ENCODE data around the gene GPR137.
A peak's percentile ranks its signal among the peaks of the same experiment; 100 is the strongest.

Gene GPR137

DNA sequence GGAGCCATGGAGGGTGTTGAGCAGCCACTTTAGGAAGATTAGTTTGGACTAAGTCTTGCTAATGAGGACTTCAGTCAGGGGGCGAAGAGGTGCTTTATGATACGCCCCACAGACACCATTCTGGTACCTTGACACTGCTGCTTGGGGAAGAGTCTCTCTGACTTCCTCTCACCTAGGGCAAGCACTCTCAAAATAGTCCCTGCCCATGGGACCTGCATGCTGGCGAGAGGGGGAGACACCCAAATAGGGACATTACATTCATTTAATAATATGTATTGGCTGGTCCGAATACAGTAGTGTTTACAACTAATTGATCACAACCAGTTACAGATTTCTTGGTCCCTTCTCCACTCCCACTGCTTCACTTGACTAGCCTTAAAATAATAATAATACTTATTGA, 10.1 kb downstream of the GPR137 start:
- TF ChIP-seq, protein P1, sequence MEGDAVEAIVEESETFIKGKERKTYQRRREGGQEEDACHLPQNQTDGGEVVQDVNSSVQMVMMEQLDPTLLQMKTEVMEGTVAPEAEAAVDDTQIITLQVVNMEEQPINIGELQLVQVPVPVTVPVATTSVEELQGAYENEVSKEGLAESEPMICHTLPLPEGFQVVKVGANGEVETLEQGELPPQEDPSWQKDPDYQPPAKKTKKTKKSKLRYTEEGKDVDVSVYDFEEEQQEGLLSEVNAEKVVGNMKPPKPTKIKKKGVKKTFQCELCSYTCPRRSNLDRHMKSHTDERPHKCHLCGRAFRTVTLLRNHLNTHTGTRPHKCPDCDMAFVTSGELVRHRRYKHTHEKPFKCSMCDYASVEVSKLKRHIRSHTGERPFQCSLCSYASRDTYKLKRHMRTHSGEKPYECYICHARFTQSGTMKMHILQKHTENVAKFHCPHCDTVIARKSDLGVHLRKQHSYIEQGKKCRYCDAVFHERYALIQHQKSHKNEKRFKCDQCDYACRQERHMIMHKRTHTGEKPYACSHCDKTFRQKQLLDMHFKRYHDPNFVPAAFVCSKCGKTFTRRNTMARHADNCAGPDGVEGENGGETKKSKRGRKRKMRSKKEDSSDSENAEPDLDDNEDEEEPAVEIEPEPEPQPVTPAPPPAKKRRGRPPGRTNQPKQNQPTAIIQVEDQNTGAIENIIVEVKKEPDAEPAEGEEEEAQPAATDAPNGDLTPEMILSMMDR (IDR thresholded peaks at IDR 0.05; ENCODE audit: control insufficient read depth, extremely low read depth, insufficient read depth) = no peak
- DNase-seq (ENCODE audit: low read depth) = no peak
- no peak overlapping the region for H3K4me3 ChIP-seq (ENCODE audit: low read depth, low read length)

DNA sequence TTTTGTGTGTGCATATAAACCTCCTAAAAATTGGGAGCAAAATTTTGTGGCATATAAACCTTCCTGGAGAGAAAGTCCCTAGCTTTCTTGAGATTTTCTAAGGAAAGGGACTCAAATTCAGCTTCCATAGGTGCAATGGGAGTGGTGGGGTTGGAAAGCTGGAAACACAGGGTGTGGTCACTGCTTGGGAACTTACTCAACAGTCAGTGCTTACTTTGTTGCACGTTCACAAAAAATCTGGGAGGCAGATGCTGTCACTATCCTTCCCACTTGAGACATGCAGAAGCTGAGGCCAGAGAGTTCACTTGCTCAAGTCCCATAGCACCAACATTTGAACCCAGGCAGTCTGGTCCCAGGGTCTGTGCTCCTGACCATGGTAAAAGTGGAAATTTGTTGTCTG, 10.6 kb downstream of the GPR137 start:
- no peak for DNase-seq (ENCODE audit: low read depth)
- TF ChIP-seq, protein P1 (IDR thresholded peaks at IDR 0.05; ENCODE audit: control insufficient read depth, extremely low read depth, insufficient read depth) = no peak
- no peak overlapping the region for H3K4me3 ChIP-seq (ENCODE audit: low read depth, low read length)

DNA sequence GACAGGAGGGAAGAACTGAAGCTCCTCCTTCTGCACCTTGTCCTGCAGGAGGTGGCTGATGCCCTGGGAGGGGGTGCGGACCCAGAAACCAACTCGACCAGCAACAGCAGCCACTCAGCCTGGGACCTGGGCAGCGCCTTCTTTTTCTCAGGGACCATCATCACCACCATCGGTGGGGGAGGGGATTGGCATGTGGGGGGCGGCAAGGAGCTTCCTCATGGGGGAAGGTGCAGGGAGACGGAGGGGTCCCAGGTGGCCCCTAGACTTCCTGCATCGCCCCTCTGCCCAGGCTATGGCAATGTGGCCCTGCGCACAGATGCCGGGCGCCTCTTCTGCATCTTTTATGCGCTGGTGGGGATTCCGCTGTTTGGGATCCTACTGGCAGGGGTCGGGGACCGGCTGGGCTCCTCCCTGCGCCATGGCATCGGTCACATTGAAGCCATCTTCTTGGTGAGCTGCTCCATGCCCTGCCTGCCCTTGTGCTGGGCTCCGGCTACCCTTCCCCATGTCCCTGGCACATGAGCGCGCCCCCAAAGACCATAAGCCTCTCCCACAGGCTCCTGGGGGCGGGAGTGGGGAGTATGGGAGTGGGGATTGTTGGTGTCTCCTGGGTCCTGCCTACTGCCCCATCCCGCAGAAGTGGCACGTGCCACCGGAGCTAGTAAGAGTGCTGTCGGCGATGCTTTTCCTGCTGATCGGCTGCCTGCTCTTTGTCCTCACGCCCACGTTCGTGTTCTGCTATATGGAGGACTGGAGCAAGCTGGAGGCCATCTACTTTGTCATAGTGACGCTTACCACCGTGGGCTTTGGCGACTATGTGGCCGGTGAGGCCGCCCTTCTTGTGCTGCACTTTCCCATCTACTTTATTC, 11.4 kb downstream of the GPR137 start:
- DNase-seq (ENCODE audit: low read depth) = no peak
- TF ChIP-seq, protein P1 (IDR thresholded peaks at IDR 0.05; ENCODE audit: control insufficient read depth, extremely low read depth, insufficient read depth) = no peak
- no peak overlapping the region for H3K4me3 ChIP-seq (ENCODE audit: low read depth, low read length)

DNA sequence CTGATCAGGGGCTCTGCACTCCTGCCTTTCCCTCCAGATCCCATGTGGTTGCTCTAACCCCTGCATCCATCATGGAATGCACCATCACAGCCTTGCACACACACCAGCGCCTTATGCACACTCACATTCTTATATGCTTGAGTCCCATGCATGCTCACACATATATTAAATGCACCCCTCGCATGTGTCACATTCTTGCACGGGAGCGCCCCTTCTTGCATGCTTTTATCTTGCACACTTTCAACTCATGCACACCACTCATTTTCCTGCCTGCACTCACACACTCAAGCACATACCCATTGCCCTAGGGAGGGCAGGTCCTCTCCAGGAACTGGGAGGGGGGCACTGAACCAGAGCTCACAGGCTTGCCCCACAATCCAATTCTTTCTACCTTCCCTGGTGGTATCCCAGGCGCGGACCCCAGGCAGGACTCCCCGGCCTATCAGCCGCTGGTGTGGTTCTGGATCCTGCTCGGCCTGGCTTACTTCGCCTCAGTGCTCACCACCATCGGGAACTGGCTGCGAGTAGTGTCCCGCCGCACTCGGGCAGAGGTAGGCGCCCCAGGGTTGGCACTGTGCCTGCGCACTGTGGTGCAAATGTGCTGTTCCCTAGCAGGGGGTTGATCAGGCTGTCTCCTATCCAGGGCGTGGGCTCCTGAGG, 12.2 kb downstream of the GPR137 start:
- TF ChIP-seq, protein P1 (IDR thresholded peaks at IDR 0.05; ENCODE audit: control insufficient read depth, extremely low read depth, insufficient read depth) = no peak
- no peak overlapping the region for H3K4me3 ChIP-seq (ENCODE audit: low read depth, low read length)
- DNase-seq (ENCODE audit: low read depth) = no peak

DNA sequence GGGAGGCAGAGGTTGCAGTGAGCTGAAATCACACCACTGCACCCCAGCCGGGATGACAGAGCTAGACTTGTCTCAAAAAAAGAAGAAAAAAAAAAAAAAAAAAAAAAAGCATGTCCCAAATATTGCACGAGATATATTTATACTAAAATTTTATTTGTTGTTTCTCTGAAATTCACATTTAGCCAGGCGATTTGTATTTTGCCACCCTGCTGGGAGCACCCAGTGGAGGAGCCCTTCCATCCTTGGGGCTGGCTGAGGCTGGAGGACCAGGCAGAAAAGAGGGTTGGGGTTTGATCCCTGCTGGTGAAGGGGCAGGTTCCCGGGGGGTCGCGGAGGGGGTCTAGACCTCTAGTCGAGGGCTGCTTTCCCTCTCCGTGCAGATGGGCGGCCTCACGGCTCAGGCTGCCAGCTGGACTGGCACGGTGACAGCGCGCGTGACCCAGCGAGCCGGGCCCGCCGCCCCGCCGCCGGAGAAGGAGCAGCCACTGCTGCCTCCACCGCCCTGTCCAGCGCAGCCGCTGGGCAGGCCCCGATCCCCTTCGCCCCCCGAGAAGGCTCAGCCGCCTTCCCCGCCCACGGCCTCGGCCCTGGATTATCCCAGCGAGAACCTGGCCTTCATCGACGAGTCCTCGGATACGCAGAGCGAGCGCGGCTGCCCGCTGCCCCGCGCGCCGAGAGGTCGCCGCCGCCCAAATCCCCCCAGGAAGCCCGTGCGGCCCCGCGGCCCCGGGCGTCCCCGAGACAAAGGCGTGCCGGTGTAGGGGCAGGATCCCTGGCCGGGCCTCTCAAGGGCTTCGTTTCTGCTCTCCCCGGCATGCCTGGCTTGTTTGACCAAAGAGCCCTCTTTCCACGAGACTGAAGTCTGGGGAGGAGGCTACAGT, 13.6 kb downstream of the GPR137 start:
- TF ChIP-seq, protein P1 (IDR thresholded peaks at IDR 0.05; ENCODE audit: control insufficient read depth, extremely low read depth, insufficient read depth) = no peak
- H3K4me3 ChIP-seq (ENCODE audit: low read depth, low read length) = no peak overlapping the region
- DNase-seq (ENCODE audit: low read depth) = no peak

DNA sequence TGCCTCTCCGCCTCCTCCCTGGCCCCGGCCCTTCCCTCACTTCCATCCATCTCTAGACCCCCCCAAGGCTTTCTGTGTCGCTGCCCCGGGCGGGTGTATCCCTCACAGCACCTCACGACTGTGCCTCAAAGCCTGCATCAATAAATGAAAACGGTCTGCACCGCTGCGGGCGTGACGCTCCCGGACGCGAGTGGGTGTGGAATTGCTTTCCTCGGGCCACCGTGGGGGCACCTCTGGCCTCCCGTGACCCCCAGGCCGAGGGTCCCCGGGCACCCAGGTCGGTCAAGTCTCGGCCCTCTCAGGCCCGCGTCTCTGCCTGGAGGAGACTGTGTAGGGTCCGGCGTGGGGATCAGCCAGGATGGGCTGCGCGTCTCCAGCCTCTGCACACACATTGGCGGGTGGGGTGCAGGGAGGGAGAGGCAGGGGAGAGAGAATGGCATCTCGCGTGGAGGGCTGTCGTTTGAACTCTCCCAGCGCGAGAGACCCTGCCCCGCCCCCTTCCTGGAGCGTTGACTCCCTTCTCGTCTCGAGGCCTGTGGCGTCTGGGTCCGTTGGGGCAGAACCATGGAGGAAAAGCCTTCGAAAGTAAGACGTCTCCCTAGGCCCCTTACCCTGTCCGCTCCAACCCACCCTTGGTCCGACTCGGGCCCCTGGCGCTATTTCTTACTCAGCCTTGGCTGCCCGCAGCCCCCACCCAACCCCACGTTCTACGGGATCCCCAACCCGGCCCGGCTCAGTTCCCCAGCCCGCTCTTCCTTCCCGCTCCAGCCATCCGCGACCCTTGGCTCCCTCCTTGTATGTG, 14.4 kb downstream of the GPR137 start, which contains the start of gene CATSPERZ:
TSS of gene CATSPERZ (plus strand) at position 512 of the 802 bp plus-strand sequence. CDS start at position 565, 53 bp downstream.
- H3K4me3 ChIP-seq (ENCODE audit: low read depth, low read length) = peak within 1 kb of the TSS; percentile 25
- TF ChIP-seq, protein P1 (IDR thresholded peaks at IDR 0.05; ENCODE audit: control insufficient read depth, extremely low read depth, insufficient read depth) = no peak
- no peak for DNase-seq (ENCODE audit: low read depth)
